GM21367 (cell line): Measurements from ENCODE around the gene MBLAC1.

Source experiments
- ATAC-seq: cut with Tn5 transposase; IDR thresholded peaks from one replicate; pipeline ENCODE4 v1.9.1; 2021; ENCODE audit not compliant: unreplicated experiment

MBLAC1 gene

DNA sequence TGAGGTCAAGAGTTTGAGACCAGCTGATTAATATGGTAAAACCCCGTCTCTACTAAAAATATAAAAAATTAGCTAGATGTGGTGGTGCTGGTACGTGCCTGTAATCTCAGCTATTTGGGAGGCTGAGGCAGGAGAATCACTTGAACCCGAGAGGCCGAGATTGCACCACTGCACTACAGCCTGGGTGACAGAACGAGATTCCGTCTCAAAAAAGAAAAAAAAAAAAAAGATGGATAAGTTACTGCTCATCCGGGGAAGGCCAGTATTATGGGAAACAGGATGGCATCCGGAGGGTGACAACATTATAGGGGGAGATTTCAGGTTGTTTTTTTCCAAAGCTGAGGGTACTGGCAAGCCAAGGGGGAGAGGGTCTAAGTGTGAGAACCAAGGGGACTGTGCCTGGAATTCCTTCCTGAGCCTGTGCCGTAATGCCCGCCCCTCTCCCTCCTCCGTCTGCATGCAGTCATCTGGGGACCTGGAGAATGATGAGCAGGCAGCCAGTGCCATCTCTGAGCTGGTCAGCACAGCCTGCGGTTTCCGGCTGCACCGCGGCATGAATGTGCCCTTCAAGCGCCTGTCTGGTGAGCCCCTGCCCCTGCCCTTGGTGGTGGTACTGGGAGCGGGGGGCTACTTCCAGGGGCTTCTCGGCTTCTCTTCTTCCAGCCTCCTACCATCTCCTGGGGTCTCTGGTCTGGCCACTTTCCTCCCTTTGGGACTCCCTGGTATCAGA lies 26.3 kb downstream of the MBLAC1 start:
- no peak for ATAC-seq

- no peak for ATAC-seq
Measured at GRCh38 chr7:100153708-100154535, 27.2 kb downstream of the MBLAC1 start.

DNA sequence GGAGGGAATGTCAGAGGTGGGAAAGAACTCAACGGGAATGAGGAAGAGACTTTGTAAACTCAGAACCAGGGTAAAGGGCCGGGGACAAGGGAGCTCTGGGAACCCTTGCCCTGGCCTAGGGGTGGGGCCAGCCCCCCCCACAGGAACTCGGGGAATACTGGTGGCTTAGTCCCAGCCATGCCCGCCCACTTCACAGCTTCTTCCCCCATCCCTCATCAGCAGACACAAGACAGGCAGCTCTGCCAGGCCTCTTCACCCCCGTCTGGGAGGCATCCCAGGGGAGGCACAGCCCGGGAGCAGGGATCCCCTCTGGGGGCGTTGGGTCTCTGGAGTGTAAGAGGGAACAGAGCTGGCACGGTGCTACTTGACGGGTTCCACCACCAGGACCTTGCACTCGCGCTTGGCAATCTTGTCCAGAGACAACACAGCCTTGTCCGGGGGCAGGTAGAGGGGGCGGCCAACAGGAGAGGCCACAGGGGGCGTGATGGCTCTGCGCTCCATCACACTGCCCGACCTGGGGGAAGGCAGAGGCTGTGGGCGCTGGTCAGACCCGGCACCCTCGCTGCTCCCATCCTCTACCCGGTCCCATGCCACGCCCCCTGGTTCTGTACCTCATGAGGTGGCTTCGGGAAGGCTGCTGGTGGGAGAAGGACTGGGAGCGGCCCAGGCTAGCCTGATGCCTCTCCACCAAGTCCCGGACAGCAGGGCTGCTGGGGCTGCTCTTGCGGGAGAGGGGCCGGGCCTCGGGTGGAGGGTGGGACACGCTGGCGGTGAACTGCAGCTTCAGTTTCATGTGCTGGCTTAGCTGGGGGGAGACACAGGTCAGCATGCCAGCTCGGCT lies 28.1 kb downstream of the MBLAC1 start:
- no peak for ATAC-seq

- ATAC-seq = no peak
Measured at GRCh38 chr7:100155553-100156317, 29.0 kb downstream of the MBLAC1 start.

DNA sequence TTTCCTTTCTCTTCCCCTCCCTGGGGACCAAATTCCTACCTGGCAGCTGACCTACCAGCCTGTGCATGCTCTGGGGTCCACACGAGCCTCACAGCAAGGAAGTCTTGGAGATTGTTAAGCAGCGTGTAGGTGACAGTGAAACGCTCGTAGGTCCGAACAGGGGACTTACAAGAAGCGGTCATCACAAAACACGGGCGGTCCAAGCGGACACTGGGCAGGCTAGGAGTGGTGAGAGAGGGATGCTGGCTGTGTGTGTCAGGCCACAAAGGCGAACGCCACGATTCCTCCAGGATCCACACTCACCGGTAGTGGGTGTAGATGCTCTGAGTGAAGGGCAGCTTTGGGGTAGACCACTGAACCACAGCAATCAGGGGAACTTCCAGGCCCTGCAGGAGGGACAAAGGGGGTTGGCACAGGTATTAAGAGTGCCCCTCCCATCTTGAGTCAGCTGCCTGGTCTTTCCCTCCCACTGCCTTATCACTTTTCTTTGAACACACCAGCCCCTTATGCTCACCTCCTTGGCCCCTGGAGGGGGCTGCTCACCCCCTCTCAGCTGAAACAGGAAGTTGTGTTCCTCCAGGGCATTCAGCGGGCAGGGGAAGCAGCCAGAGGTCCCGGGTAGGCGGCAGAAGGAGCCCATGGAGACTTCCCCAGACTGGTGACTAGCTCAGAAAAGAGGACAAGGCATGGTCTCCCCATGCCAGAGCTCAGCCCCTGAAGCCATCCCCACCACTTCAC lies 29.7 kb downstream of the MBLAC1 start:
- no peak for ATAC-seq

DNA sequence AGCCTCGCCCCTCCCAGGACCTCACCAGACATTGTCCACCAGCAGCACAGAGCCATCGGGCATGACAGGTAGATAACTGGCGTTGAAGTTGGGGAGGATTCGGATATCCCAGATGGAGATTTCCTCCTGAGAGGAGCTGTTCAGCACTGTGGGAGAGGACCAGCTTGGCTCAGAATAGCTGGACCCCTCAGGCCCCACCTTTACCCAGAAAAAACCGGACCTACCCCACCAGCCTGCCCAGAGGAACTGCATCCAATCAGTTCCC lies 30.2 kb downstream of the MBLAC1 start:
- ATAC-seq = no peak

DNA sequence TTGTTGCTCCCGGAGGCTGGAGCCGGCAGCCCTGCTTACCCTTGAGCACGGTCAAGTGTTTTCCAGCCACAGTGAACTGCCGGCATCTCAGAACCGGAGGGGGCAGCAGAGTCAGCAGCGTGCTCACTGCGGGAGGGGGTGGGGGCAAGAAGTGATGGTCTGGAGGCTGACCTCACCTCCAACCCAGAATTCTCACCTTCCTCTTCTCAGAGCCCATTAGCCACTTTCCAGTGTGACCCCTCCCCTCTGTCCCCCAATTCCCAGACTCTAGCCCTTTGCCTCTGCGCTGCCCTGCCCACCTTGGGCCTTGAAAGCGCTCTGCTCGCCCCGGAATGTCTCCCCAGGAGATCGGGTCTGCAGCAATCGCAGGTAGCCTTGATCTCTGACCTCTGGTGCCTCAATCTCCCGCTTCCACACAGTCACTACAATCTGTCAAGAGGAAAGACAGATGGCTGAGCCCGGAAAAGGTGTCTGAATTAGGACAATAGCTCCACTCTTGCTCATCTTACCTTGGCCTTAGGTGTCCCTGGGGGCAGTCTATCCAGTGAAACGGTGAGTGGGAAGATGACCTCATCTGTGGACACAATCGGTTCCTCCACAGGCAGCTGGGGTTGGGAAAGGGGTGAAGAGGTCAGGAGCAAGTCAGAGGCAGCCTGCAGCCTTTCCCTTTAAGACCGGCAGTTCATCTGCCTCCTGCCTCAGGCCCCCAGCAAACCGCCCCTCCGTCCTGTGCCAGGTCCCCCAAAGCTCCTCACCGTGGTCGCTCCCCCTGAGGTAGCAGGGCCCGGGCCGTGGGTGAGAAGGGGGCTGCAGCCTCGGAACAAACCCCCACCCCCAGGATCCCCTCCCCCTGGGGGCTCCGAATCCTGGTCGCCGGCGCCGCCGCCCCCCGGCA lies 30.8 kb downstream of the MBLAC1 start:
- ATAC-seq = no peak

GRCh38 chr7:100158229-100159098 lies 31.7 kb downstream of the MBLAC1 start, which contains the start of gene TRAPPC14:
TSS of gene TRAPPC14 (minus strand) at chr7:100158723. CDS start at chr7:100158499, 224 bp downstream.
- ATAC-seq = peak; percentile 63

GRCh38 chr7:100159099-100159623 lies 32.4 kb downstream of the MBLAC1 start:
- no peak for ATAC-seq

DNA sequence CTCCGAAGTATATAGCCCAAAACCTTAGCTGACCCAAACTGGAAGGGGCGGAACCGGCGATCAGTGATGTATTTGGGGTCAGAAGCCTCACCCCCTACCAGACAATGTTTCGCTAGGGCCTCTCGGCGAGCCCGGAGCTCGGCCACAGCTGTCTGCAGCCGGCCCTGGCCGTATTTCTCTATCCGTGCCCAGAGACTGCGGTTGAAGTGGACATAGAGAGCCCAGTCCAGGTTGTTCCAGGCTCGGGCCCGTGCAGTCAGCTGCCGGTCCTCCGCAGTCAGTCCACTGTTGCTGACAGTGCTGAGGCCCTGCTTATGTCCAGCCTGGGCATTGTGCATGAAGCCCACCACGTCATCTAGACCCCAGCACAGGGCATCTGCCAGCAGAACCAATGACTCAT lies 33.3 kb downstream of the MBLAC1 start:
- no peak for ATAC-seq

DNA sequence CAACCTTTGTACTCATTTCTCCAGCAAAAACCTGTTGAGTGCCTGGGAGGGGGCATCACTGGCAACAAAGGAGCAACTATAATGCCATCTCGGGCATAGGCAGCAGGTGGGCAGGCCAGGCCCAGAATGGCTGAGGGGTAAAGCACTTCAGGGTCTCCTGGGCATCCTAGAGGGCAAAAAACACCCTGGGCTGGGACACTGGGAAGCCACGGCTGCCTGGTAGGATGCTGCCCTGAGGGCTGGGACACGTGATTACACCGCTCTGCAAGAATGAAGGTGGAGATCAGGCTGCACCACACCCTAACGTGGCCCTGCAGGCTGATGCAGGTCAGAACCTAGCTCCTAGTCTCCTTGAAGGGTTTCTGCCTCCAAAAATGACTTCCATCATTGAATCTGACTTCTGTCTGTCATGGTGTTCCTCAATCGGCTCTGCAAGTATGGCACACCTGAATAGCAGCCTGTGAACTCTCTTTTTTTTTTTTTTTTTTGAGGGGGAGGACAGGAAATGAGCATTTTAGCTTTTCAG lies 36.3 kb downstream of the MBLAC1 start:
- no peak for ATAC-seq

DNA sequence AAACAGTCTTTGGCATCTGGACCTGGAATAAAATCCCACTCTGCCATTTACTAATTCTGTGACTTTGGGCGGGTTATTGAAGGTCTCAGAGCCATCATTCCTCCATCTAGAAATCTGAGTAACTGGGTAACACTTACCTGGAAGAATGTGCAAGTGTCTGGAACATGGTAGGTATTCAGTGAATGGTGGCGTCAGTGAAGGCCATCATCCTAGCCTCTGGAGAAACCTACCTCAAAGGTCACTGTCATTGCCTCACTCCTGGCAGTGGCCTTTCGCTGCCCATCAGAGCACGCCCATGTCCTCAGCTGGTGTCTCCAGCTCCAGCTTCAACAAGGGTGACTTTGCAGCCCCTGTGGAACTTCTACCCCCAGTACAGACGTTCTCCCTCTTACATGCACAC lies 37.1 kb downstream of the MBLAC1 start:
- ATAC-seq = no peak

- no peak for ATAC-seq
Measured at GRCh38 chr7:100166317-100166940, 39.7 kb downstream of the MBLAC1 start.

GRCh38 chr7:100166970-100167911 lies 40.5 kb downstream of the MBLAC1 start:
- no peak for ATAC-seq

DNA sequence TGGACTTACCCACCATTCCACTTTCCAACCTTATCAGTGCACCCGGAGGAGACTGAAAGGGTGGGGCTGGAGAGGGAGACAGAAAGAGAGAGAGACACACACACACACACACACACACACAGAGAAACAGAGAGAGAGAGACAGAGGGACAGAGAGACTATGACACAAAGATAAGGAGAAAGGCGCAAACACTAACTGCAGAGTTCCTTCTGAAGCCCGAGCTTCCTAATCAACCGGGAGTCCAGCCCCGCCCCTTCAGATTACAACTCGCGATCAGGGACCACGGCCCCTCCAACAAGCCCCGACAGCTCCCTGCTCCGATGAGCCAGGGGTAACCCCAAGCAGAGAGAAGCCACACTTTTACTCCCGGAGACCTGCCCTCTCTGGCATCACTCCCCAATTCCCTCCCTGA lies 41.2 kb downstream of the MBLAC1 start:
- no peak for ATAC-seq

- no peak for ATAC-seq
Measured at GRCh38 chr7:100169147-100169850, 42.5 kb downstream of the MBLAC1 start.
